Hepatocyte (in vitro differentiated cells): ENCODE measurements around the gene CDC20B. TPM values are rescaled to one million over a fixed set of nuclear protein-coding genes. Genes with fewer than 3 reads are reported as not detected.

Experiments
- DNase-seq: peaks from one replicate; pipeline ENCODE4 v3.0.0-alpha.2; 2016; ENCODE audit warnings: low spot score
- H2AFZ ChIP-seq: fragments of 200-600 bp; sonication (generic); 2 replicates; pipeline ENCODE4 v1.6.0; 2016; ENCODE audit warnings: antibody characterized with exemption, mild to moderate bottlenecking
- H3K27ac ChIP-seq: fragments of 200-600 bp; sonication (generic); 2 replicates; pipeline ENCODE4 v1.5.1; 2016; ENCODE audit warnings: mild to moderate bottlenecking
- H3K27me3 ChIP-seq: fragments of 200-600 bp; sonication (generic); 2 replicates; pipeline ENCODE4 v1.6.1; 2016
- H3K36me3 ChIP-seq: fragments of 200-600 bp; sonication (generic); replicated peaks from 2 replicates; pipeline ENCODE4 v1.5.1; 2016; ENCODE audit warnings: low read depth; ENCODE audit not compliant: insufficient read depth
- H3K4me1 ChIP-seq: fragments of 200-600 bp; sonication (generic); 2 replicates; pipeline ENCODE4 v1.5.1; 2016; ENCODE audit warnings: mild to moderate bottlenecking, moderate library complexity; ENCODE audit not compliant: insufficient read depth
- H3K4me2 ChIP-seq: fragments of 200-600 bp; sonication (generic); 2 replicates; pipeline ENCODE4 v1.6.0; 2016
- H3K4me3 ChIP-seq: fragments of 200-600 bp; sonication (generic); 2 replicates; pipeline ENCODE4 v1.5.1; 2016; ENCODE audit warnings: mild to moderate bottlenecking
- H3K79me2 ChIP-seq: fragments of 200-600 bp; sonication (generic); 2 replicates; pipeline ENCODE4 v1.6.0; 2017; ENCODE audit warnings: mild to moderate bottlenecking
- H3K9me2 ChIP-seq: fragments of 200-600 bp; sonication (generic); replicated peaks from 2 replicates; pipeline ENCODE4 v1.6.0; 2017; ENCODE audit warnings: mild to moderate bottlenecking; ENCODE audit not compliant: insufficient read depth
- H3K9me3 ChIP-seq: fragments of 200-600 bp; sonication (generic); 2 replicates; pipeline ENCODE4 v1.5.1; 2016; ENCODE audit warnings: low read depth, mild to moderate bottlenecking
- H4K20me1 ChIP-seq: fragments of 200-600 bp; sonication (generic); 2 replicates; pipeline ENCODE4 v1.6.0; 2016; ENCODE audit warnings: mild to moderate bottlenecking; ENCODE audit not compliant: insufficient read depth, poor library complexity, severe bottlenecking
- CTCF ChIP-seq: fragments of 200-600 bp; sonication (generic); IDR thresholded peaks from 2 replicates; pipeline ENCODE4 v1.5.1; 2016; ENCODE audit warnings: antibody characterized with exemption, mild to moderate bottlenecking; ENCODE audit not compliant: poor library complexity
- EZH2 ChIP-seq: fragments of 200-600 bp; sonication (generic); IDR thresholded peaks from 2 replicates; pipeline ENCODE4 v1.6.1; 2016; ENCODE audit warnings: antibody characterized with exemption, mild to moderate bottlenecking, borderline replicate concordance
- EZH2phosphoT487 ChIP-seq: fragments of 200-600 bp; sonication (generic); IDR thresholded peaks from one replicate; pipeline ENCODE4 v1.6.1; 2018; ENCODE audit warnings: antibody characterized with exemption, mild to moderate bottlenecking, low read depth, moderate library complexity; ENCODE audit not compliant: unreplicated experiment, severe bottlenecking
- WGBS: methylation state at CpG from one replicate; pipeline ENCODE4 v1.1.6; 2016; ENCODE audit warnings: low lambda C conversion rate; ENCODE audit errors: missing lambda C conversion rate; 5-methylcytosine and 5-hydroxymethylcytosine counted together
- polyA plus RNA-seq: library from polyadenylated mRNA; unstranded; fragments of >200 nt; fragmentation: Nextera tagmentation; extraction: Ambion mirVana; gene quantifications from 2 replicates; pipeline ENCODE4 v1.2.1, GENCODE V29; 2016
- total RNA-seq: library from RNA; depleted of rRNA; stranded (reverse); fragments of >200 nt; gene quantifications from 2 replicates; pipeline ENCODE4 v1.2.3, GENCODE V29; 2014

The CDC20B gene
- total and polyA plus RNA-seq, 2 experiments from 2014 or later, result 0.30 TPM; not detected in 1

GRCh38 chr5:55123365-55123764, 49.6 kb downstream of the CDC20B start:
- WGBS, result 84% methylated on average over 3 of the region's 3 CpGs
- TF ChIP-seq CTCF (no peak), EZH2 (no peak), EZH2phosphoT487 (no peak)

GRCh38 chr5:55114061-55114460, 58.9 kb downstream of the CDC20B start:
- H3K4me2 ChIP-seq, result no peak overlapping the region

More at GRCh38 chr5:55123365-55123764, 49.6 kb downstream of the CDC20B start:
- H3K36me3 ChIP-seq, result no peaks in the 10 kb centered on the region
- H3K4me2 ChIP-seq, result no peak overlapping the region
- no peaks in the 10 kb centered on the region for H3K79me2 ChIP-seq
- no peak overlapping the region for H3K27ac ChIP-seq
- H3K9me2 ChIP-seq, result no peaks in the 10 kb centered on the region
- no peaks in the 10 kb centered on the region for H3K4me1 ChIP-seq
- H2AFZ ChIP-seq, result no peak overlapping the region
- H3K9me3 ChIP-seq, result no peaks in the 10 kb centered on the region
- no peak for DNase-seq
- no peak overlapping the region for H3K4me3 ChIP-seq
- no peaks in the 10 kb centered on the region for H4K20me1 ChIP-seq
- no peaks in the 10 kb centered on the region for H3K27me3 ChIP-seq

GRCh38 chr5:55113327-55113726, 59.6 kb downstream of the CDC20B start:
- H3K4me2 ChIP-seq, result no peak overlapping the region
- H3K9me3 ChIP-seq, result no peaks in the 10 kb centered on the region
- H3K9me2 ChIP-seq, result no peaks in the 10 kb centered on the region
- DNase-seq, result no peak
- no peaks in the 10 kb centered on the region for H3K36me3 ChIP-seq
- no peak overlapping the region for H2AFZ ChIP-seq
- H3K79me2 ChIP-seq, result no peaks in the 10 kb centered on the region
- TF ChIP-seq EZH2 (no peak), CTCF (no peak), EZH2phosphoT487 (no peak)
- H3K27me3 ChIP-seq, result no peaks in the 10 kb centered on the region
- H3K4me1 ChIP-seq, result no peaks in the 10 kb centered on the region
- no peaks in the 10 kb centered on the region for H4K20me1 ChIP-seq
- no peak overlapping the region for H3K27ac ChIP-seq
- H3K4me3 ChIP-seq, result no peak overlapping the region

More at GRCh38 chr5:55114061-55114460, 58.9 kb downstream of the CDC20B start:
- Histone ChIP-seq H3K79me2 (no peaks in the 10 kb centered on the region), H3K27me3 (no peaks in the 10 kb centered on the region), H4K20me1 (no peaks in the 10 kb centered on the region), H3K4me3 (no peak overlapping the region), H3K4me1 (no peaks in the 10 kb centered on the region), H2AFZ (no peak overlapping the region), H3K9me2 (no peaks in the 10 kb centered on the region), H3K9me3 (no peaks in the 10 kb centered on the region), H3K27ac (no peak overlapping the region), H3K36me3 (no peaks in the 10 kb centered on the region)
- TF ChIP-seq CTCF, result no peak
- no peak for TF ChIP-seq EZH2phosphoT487
- TF ChIP-seq EZH2, result no peak
- no peak for DNase-seq
- WGBS, result 63% methylated on average over 3 of the region's 3 CpGs

GRCh38 chr5:55110217-55110616, 62.8 kb downstream of the CDC20B start:
- Histone ChIP-seq H4K20me1 (no peaks in the 10 kb centered on the region), H3K9me2 (no peaks in the 10 kb centered on the region), H3K9me3 (no peaks in the 10 kb centered on the region), H3K27ac (no peak overlapping the region), H3K36me3 (no peaks in the 10 kb centered on the region), H3K4me2 (no peak overlapping the region), H3K4me3 (no peak overlapping the region), H3K4me1 (no peaks in the 10 kb centered on the region), H2AFZ (no peak overlapping the region), H3K79me2 (no peaks in the 10 kb centered on the region), H3K27me3 (no peaks in the 10 kb centered on the region)
- 96% methylated on average over 2 of the region's 2 CpGs for WGBS
- TF ChIP-seq EZH2phosphoT487 (no peak), CTCF (no peak), EZH2 (no peak)
- DNase-seq, result no peak
